ENCODE measurements around the gene HYAL4.
"Not testable (repeated sequence)": the region's sequence is repeated elsewhere in the genome, so short reads cannot be mapped to it uniquely, and the experiment has no call there.

HYAL4 gene

DNA sequence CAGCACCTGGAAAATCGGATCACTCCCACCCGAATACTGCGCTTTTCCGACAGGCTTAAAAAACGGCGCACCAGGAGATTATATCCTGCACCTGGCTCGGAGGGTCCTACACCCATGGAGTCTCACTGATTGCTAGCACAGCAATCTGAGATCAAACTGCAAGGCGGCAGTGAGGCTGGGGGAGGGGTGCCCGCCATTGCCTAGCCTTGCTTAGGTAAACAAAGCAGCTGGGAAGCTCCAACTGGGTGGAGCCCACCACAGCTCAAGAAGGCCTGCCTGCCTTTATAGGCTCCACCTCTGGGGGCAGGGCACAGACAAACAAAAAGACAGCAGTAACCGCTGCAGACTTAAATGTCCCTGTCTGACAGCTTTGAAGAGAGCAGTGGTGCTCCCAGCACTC is 49.8 kb downstream of the HYAL4 start:
- H3K4me1 ChIP-seq (ENCODE audit: control extremely low read depth in 1 of 4, control insufficient read depth in 4 of 4, insufficient read depth in 4 of 4, low read length in 3 of 4); H3K27ac ChIP-seq (ENCODE audit: insufficient read depth in 1 of 2, low read depth in 1 of 2, low read length in 2 of 2, poor library complexity in 1 of 2, severe bottlenecking in 2 of 2); H3K4me3 ChIP-seq (ENCODE audit: control insufficient read depth in 1 of 7, extremely low read depth in 1 of 7, insufficient read depth in 4 of 7, low read depth in 2 of 7, low read length in 6 of 7); POLR2A ChIA-PET; H3K36me3 ChIP-seq (ENCODE audit: control insufficient read depth in 4 of 4, insufficient read depth in 4 of 4, low read length in 3 of 4); DNase-seq; CTCF ChIA-PET; H3K27me3 ChIP-seq (replicated peaks in 2 of 5; ENCODE audit: control insufficient read depth in 4 of 5, insufficient read depth in 5 of 5, low read length in 4 of 5); H3K9me3 ChIP-seq (ENCODE audit: control extremely low read depth in 1 of 5, control insufficient read depth in 4 of 5, insufficient read depth in 2 of 5, low read depth in 1 of 5, low read length in 4 of 5): not testable (repeated sequence)
- WGBS (ENCODE audit: insufficient coverage), result 97% methylated on average over 8 of the region's 10 CpGs

GRCh38 chr7:123901101-123901500 is 56.1 kb downstream of the HYAL4 start:
- Histone ChIP-seq H3K4me1 (ENCODE audit: control extremely low read depth in 1 of 4, control insufficient read depth in 4 of 4, insufficient read depth in 4 of 4, low read length in 3 of 4) (no peaks in the 10 kb centered on the region), H3K36me3 (ENCODE audit: control insufficient read depth in 4 of 4, insufficient read depth in 4 of 4, low read length in 3 of 4) (no peaks in the 10 kb centered on the region), H3K27ac (ENCODE audit: insufficient read depth in 1 of 2, low read depth in 1 of 2, low read length in 2 of 2, poor library complexity in 1 of 2, severe bottlenecking in 2 of 2) (no peak overlapping the region), H3K4me3 (ENCODE audit: control insufficient read depth in 1 of 7, extremely low read depth in 1 of 7, insufficient read depth in 4 of 7, low read depth in 2 of 7, low read length in 6 of 7) (no peak overlapping the region), H3K27me3 (replicated peaks in 2 of 5; ENCODE audit: control insufficient read depth in 4 of 5, insufficient read depth in 5 of 5, low read length in 4 of 5) (no peaks in the 10 kb centered on the region), H3K9me3 (ENCODE audit: control extremely low read depth in 1 of 5, control insufficient read depth in 4 of 5, insufficient read depth in 2 of 5, low read depth in 1 of 5, low read length in 4 of 5) (peaks cover 0 to 1% (median 0%) of the 10 kb centered on the region in 5 experiments)
- ChIA-PET POLR2A (no interaction called here), CTCF (no interaction called here)
- WGBS (ENCODE audit: insufficient coverage), result 100% methylated on average over 1 of the region's 1 CpG
- no peak for DNase-seq

- ChIA-PET CTCF (no interaction called here), POLR2A (no interaction called here)
- DNase-seq, result no peak
These were observed 60.7 kb downstream of the HYAL4 start for GRCh38 chr7:123905714-123906113.

DNA sequence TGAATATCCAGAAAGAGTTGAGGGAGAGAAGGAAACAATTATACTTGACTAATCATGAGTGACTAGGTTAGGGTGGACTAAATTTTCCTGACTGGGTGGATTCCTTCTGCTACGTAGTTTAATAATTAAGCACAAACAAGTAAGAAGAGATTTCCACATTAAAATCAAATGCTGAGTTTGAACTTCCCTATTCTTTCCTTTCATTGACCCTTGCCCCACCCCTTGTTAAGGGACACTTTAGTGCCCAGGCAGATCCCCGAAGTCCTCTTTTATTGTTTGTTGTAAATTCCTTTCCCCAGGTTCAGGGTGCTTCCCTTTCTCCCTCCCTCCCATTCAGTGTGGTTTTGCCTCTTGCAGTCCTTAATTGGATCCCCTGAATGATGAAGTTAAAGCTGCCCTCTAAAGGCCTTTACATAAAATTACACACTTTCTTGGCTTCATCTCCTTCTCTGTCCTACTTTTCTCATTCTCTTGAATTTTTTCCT is 71.3 kb downstream of the HYAL4 start:
- H3K36me3 ChIP-seq (ENCODE audit: control insufficient read depth in 4 of 4, insufficient read depth in 4 of 4, low read length in 3 of 4), result no peaks in the 10 kb centered on the region
- ChIA-PET CTCF (no interaction called here), POLR2A (no interaction called here)
- 50% methylated on average over 2 of the region's 2 CpGs for WGBS (ENCODE audit: insufficient coverage)
- H3K9me3 ChIP-seq (ENCODE audit: control extremely low read depth in 1 of 5, control insufficient read depth in 4 of 5, insufficient read depth in 2 of 5, low read depth in 1 of 5, low read length in 4 of 5), result no peaks in the 10 kb centered on the region
- peak; percentile 5 to 17 (median 16) for DNase-seq
- H3K27me3 ChIP-seq (replicated peaks in 2 of 5; ENCODE audit: control insufficient read depth in 4 of 5, insufficient read depth in 5 of 5, low read length in 4 of 5), result no peaks in the 10 kb centered on the region
- H3K4me3 ChIP-seq (ENCODE audit: control insufficient read depth in 1 of 7, extremely low read depth in 1 of 7, insufficient read depth in 4 of 7, low read depth in 2 of 7, low read length in 6 of 7), result no peak overlapping the region
- H3K27ac ChIP-seq (ENCODE audit: insufficient read depth in 1 of 2, low read depth in 1 of 2, low read length in 2 of 2, poor library complexity in 1 of 2, severe bottlenecking in 2 of 2), result no peak overlapping the region
- no peaks in the 10 kb centered on the region for H3K4me1 ChIP-seq (ENCODE audit: control extremely low read depth in 1 of 4, control insufficient read depth in 4 of 4, insufficient read depth in 4 of 4, low read length in 3 of 4)

More at GRCh38 chr7:123905714-123906113, 60.7 kb downstream of the HYAL4 start:
- H3K9me3 ChIP-seq (ENCODE audit: control extremely low read depth in 1 of 5, control insufficient read depth in 4 of 5, insufficient read depth in 2 of 5, low read depth in 1 of 5, low read length in 4 of 5), result peaks cover 0 to 1% (median 0%) of the 10 kb centered on the region in 5 experiments
- H3K27me3 ChIP-seq (replicated peaks in 2 of 5; ENCODE audit: control insufficient read depth in 4 of 5, insufficient read depth in 5 of 5, low read length in 4 of 5), result no peaks in the 10 kb centered on the region
- no peaks in the 10 kb centered on the region for H3K4me1 ChIP-seq (ENCODE audit: control extremely low read depth in 1 of 4, control insufficient read depth in 4 of 4, insufficient read depth in 4 of 4, low read length in 3 of 4)
- no peak overlapping the region for H3K4me3 ChIP-seq (ENCODE audit: control insufficient read depth in 1 of 7, extremely low read depth in 1 of 7, insufficient read depth in 4 of 7, low read depth in 2 of 7, low read length in 6 of 7)
- no peak overlapping the region for H3K27ac ChIP-seq (ENCODE audit: insufficient read depth in 1 of 2, low read depth in 1 of 2, low read length in 2 of 2, poor library complexity in 1 of 2, severe bottlenecking in 2 of 2)
- H3K36me3 ChIP-seq (ENCODE audit: control insufficient read depth in 4 of 4, insufficient read depth in 4 of 4, low read length in 3 of 4), result no peaks in the 10 kb centered on the region

- POLR2A ChIA-PET, result no interaction called here
- 98% methylated on average over 9 of the region's 12 CpGs for WGBS (ENCODE audit: insufficient coverage)
These were observed 72.9 kb downstream of the HYAL4 start for GRCh38 chr7:123917878-123918277.

GRCh38 chr7:123918309-123918708 is 73.3 kb downstream of the HYAL4 start:
- Histone ChIP-seq H3K36me3 (ENCODE audit: control insufficient read depth in 4 of 4, insufficient read depth in 4 of 4, low read length in 3 of 4) (no peaks in the 10 kb centered on the region), H3K27me3 (replicated peaks in 2 of 5; ENCODE audit: control insufficient read depth in 4 of 5, insufficient read depth in 5 of 5, low read length in 4 of 5) (no peaks in the 10 kb centered on the region), H3K27ac (ENCODE audit: insufficient read depth in 1 of 2, low read depth in 1 of 2, low read length in 2 of 2, poor library complexity in 1 of 2, severe bottlenecking in 2 of 2) (no peak overlapping the region), H3K9me3 (ENCODE audit: control extremely low read depth in 1 of 5, control insufficient read depth in 4 of 5, insufficient read depth in 2 of 5, low read depth in 1 of 5, low read length in 4 of 5) (no peaks in the 10 kb centered on the region), H3K4me3 (ENCODE audit: control insufficient read depth in 1 of 7, extremely low read depth in 1 of 7, insufficient read depth in 4 of 7, low read depth in 2 of 7, low read length in 6 of 7) (no peak overlapping the region), H3K4me1 (ENCODE audit: control extremely low read depth in 1 of 4, control insufficient read depth in 4 of 4, insufficient read depth in 4 of 4, low read length in 3 of 4) (no peaks in the 10 kb centered on the region)
- ChIA-PET POLR2A (no interaction called here), CTCF (no interaction called here)
- 89% methylated on average over 8 of the region's 8 CpGs for WGBS (ENCODE audit: insufficient coverage)
- no peak for DNase-seq

More at GRCh38 chr7:123917878-123918277, 72.9 kb downstream of the HYAL4 start:
- Histone ChIP-seq H3K36me3 (ENCODE audit: control insufficient read depth in 4 of 4, insufficient read depth in 4 of 4, low read length in 3 of 4) (no peaks in the 10 kb centered on the region), H3K27me3 (replicated peaks in 2 of 5; ENCODE audit: control insufficient read depth in 4 of 5, insufficient read depth in 5 of 5, low read length in 4 of 5) (no peaks in the 10 kb centered on the region), H3K27ac (ENCODE audit: insufficient read depth in 1 of 2, low read depth in 1 of 2, low read length in 2 of 2, poor library complexity in 1 of 2, severe bottlenecking in 2 of 2) (no peak overlapping the region), H3K4me3 (ENCODE audit: control insufficient read depth in 1 of 7, extremely low read depth in 1 of 7, insufficient read depth in 4 of 7, low read depth in 2 of 7, low read length in 6 of 7) (no peak overlapping the region), H3K9me3 (ENCODE audit: control extremely low read depth in 1 of 5, control insufficient read depth in 4 of 5, insufficient read depth in 2 of 5, low read depth in 1 of 5, low read length in 4 of 5) (no peaks in the 10 kb centered on the region), H3K4me1 (ENCODE audit: control extremely low read depth in 1 of 4, control insufficient read depth in 4 of 4, insufficient read depth in 4 of 4, low read length in 3 of 4) (no peaks in the 10 kb centered on the region)
- CTCF ChIA-PET, result no interaction called here
- no peak for DNase-seq

DNA sequence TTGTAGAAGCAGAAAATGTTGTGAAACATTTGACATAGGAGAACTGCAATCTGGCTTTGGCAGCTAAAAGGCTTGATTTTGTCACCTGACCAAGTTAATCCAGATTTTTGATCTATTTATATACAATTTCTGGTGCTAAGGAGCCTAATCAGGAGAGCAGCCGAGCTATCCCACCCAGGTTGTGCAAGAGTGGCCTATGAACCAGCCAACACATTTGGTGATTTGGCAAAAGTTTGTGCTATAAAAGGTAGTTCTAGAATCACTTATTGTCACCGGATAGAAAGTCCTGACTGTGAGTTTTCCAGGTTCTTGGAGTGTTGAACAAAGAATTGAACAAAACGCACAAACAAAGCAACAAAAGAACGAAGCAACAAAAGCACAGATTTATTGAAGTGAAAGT is 78.6 kb downstream of the HYAL4 start:
- Histone ChIP-seq H3K9me3 (ENCODE audit: control extremely low read depth in 1 of 5, control insufficient read depth in 4 of 5, insufficient read depth in 2 of 5, low read depth in 1 of 5, low read length in 4 of 5) (no peaks in the 10 kb centered on the region), H3K27me3 (replicated peaks in 2 of 5; ENCODE audit: control insufficient read depth in 4 of 5, insufficient read depth in 5 of 5, low read length in 4 of 5) (no peaks in the 10 kb centered on the region), H3K36me3 (ENCODE audit: control insufficient read depth in 4 of 4, insufficient read depth in 4 of 4, low read length in 3 of 4) (no peaks in the 10 kb centered on the region), H3K27ac (ENCODE audit: insufficient read depth in 1 of 2, low read depth in 1 of 2, low read length in 2 of 2, poor library complexity in 1 of 2, severe bottlenecking in 2 of 2) (no peak overlapping the region), H3K4me3 (ENCODE audit: control insufficient read depth in 1 of 7, extremely low read depth in 1 of 7, insufficient read depth in 4 of 7, low read depth in 2 of 7, low read length in 6 of 7) (no peak overlapping the region), H3K4me1 (ENCODE audit: control extremely low read depth in 1 of 4, control insufficient read depth in 4 of 4, insufficient read depth in 4 of 4, low read length in 3 of 4) (no peaks in the 10 kb centered on the region)
- ChIA-PET POLR2A (no interaction called here), CTCF (no interaction called here)
- DNase-seq, result no peak
- 92% methylated on average over 4 of the region's 4 CpGs for WGBS (ENCODE audit: insufficient coverage)
